Prostate gland (tissue), 2 donors: ENCODE results near the gene RGS11. TPM values are rescaled to one million over a fixed set of nuclear protein-coding genes. Genes with fewer than 3 reads are reported as not detected.
A peak's percentile ranks its signal among the peaks of the same experiment; 100 is the strongest.

ENCODE experiments used
- DNase-seq: peaks from one replicate; pipeline ENCODE4 v3.0.0-alpha.2; 2019; ENCODE audit warnings: low spot score
- H3K27ac ChIP-seq, 2 donors: fragments of 200-600 bp; sonication (generic); 2 replicates each; pipeline ENCODE4 v1.5.1; 2017 to 2019
- H3K27me3 ChIP-seq: fragments of 200-600 bp; sonication (generic); replicated peaks from 2 replicates; pipeline ENCODE4 v1.5.1; 2019; ENCODE audit not compliant: insufficient read depth
- H3K36me3 ChIP-seq, 2 donors: fragments of 200-600 bp; sonication (generic); 1 replicate in 1 of 2; 2 replicates in 1 of 2; pipeline versions ENCODE4 v1.5.1 to v1.8.1; 2017 to 2019
- H3K4me1 ChIP-seq: fragments of 200-600 bp; sonication (generic); replicated peaks from 2 replicates; pipeline ENCODE4 v1.5.1; 2019
- H3K4me3 ChIP-seq, 2 donors: fragments of 200-600 bp; sonication (generic); 2 replicates each; pipeline ENCODE4 v1.5.1; 2017 to 2019
- H3K9me3 ChIP-seq: fragments of 200-600 bp; sonication (generic); 2 replicates; pipeline ENCODE4 v1.5.1; 2017
- POLR2A ChIP-seq: fragments of 450-650 bp; IDR thresholded peaks from one replicate; pipeline ENCODE4 v1.6.1; 2016; ENCODE audit warnings: antibody characterized with exemption, mild to moderate bottlenecking
- POLR2AphosphoS5 ChIP-seq: sonication (generic); formaldehyde crosslinking; IDR thresholded peaks from one replicate; pipeline ENCODE4 v1.6.1; 2017; ENCODE audit warnings: antibody characterized with exemption
- WGBS: methylation state at CpG from one replicate; pipeline ENCODE4 v1.1.5; 2018; 5-methylcytosine and 5-hydroxymethylcytosine counted together
- intact Hi-C: fragments of 100-400 bp; cut with DNase I; formaldehyde crosslinking; loops from one replicate; pipeline ENCODE4 v1.14.2; 2022
- total RNA-seq, 2 donors: library from RNA; depleted of rRNA; stranded (reverse); fragments of >200 nt; gene quantifications; one replicate each; pipeline ENCODE4 v1.1.0, GENCODE V29; 2016
- TF ChIP-seq, protein P1 (sequence below), 4 experiments: fragments of 200-600 bp in 2 of 4; fragments of 450-650 bp in 2 of 4; sonication (generic) in 2 of 4; IDR thresholded peaks; 1 replicate in 3 of 4; 2 replicates in 1 of 4; pipeline ENCODE4 v1.5.1; 2016 to 2019; ENCODE audit warnings: antibody characterized with exemption in 4 of 4, mild to moderate bottlenecking in 2 of 4, moderate library complexity in 2 of 4

Gene RGS11
- total RNA-seq: 1 to 10 TPM; 2.3 to 5.9 TPM

DNA sequence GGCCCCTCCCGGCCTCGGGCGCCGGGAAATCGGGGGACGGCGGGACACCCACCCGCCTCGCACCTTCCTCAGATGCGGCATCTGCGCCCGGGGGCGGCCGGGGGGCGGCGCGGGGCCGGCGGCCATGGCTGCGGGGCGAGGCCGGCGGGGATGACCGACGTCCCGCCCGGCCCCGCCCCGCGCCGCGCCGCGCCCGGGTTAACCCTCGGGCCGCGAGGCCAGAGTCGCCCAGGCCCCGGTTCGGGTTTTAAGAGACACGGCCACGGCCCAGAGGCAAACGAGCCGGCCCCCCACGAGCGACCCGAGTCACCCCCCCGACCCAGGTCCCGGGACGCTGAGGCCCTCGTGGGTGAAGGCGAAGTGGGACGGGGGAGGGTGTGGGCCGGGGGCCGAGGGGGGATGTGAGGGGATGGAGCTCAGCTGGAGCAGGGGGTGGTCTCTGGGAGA is at the start of gene RGS11:
RGS11 (minus strand) TSS at position 159 of the 447 bp plus-strand sequence; CDS start at position 126, 33 bp downstream.
- no peak for DNase-seq
- 6% methylated on average over 35 of the region's 56 CpGs for WGBS
- Histone ChIP-seq H3K27me3 (no peaks in the 10 kb centered on the region), H3K4me3 (peak within 1 kb of the TSS; percentile 29 to 42), H3K27ac (no peak within 1 kb of the TSS), H3K9me3 (no peaks in the 10 kb centered on the region), H3K36me3 (no peaks in the 10 kb centered on the region), H3K4me1 (peaks cover 6% of the 10 kb centered on the region)
- intact Hi-C loops: no loop called here
- no peak for TF ChIP-seq POLR2AphosphoS5
- TF ChIP-seq POLR2A: no peak
- TF ChIP-seq, protein P1, sequence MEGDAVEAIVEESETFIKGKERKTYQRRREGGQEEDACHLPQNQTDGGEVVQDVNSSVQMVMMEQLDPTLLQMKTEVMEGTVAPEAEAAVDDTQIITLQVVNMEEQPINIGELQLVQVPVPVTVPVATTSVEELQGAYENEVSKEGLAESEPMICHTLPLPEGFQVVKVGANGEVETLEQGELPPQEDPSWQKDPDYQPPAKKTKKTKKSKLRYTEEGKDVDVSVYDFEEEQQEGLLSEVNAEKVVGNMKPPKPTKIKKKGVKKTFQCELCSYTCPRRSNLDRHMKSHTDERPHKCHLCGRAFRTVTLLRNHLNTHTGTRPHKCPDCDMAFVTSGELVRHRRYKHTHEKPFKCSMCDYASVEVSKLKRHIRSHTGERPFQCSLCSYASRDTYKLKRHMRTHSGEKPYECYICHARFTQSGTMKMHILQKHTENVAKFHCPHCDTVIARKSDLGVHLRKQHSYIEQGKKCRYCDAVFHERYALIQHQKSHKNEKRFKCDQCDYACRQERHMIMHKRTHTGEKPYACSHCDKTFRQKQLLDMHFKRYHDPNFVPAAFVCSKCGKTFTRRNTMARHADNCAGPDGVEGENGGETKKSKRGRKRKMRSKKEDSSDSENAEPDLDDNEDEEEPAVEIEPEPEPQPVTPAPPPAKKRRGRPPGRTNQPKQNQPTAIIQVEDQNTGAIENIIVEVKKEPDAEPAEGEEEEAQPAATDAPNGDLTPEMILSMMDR (IDR thresholded peaks at IDR 0.05): no peak

GRCh38 chr16:324451-325334 is 48.9 kb upstream of the RGS11 start:
- no peak for DNase-seq
- Histone ChIP-seq H3K36me3 (no peaks in the 10 kb centered on the region), H3K9me3 (no peaks in the 10 kb centered on the region), H3K27ac (no peak overlapping the region), H3K27me3 (no peaks in the 10 kb centered on the region), H3K4me3 (no peak overlapping the region), H3K4me1 (peaks cover 9% of the 10 kb centered on the region)
- no peak for TF ChIP-seq POLR2AphosphoS5
- TF ChIP-seq, protein P1 (IDR thresholded peaks at IDR 0.05): no peak
- TF ChIP-seq POLR2A: no peak
- WGBS: 68% methylated on average over 49 of the region's 55 CpGs
- intact Hi-C loops: no loop called here

DNA sequence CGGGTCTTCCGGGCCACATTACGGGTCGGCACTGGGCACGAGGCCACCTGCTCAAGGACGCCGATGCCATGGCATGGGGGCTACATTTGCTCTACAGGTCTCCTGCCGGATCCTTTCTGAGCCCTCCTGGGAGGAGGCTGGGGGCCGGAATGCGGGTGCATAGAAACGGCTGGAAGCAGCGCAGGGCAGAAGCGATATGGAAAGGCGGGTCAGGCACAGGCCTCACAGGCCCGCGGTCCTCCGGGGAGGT is 48.4 kb upstream of the RGS11 start:
- Histone ChIP-seq H3K9me3 (no peaks in the 10 kb centered on the region), H3K4me1 (peaks cover 9% of the 10 kb centered on the region), H3K4me3 (no peak overlapping the region), H3K27me3 (no peaks in the 10 kb centered on the region), H3K27ac (no peak overlapping the region), H3K36me3 (no peaks in the 10 kb centered on the region)
- TF ChIP-seq POLR2AphosphoS5: no peak
- TF ChIP-seq, protein P1 (IDR thresholded peaks at IDR 0.05): no peak
- TF ChIP-seq POLR2A: no peak
- 90% methylated on average over 17 of the region's 17 CpGs for WGBS
- no peak for DNase-seq
- intact Hi-C loops: no loop called here

DNA sequence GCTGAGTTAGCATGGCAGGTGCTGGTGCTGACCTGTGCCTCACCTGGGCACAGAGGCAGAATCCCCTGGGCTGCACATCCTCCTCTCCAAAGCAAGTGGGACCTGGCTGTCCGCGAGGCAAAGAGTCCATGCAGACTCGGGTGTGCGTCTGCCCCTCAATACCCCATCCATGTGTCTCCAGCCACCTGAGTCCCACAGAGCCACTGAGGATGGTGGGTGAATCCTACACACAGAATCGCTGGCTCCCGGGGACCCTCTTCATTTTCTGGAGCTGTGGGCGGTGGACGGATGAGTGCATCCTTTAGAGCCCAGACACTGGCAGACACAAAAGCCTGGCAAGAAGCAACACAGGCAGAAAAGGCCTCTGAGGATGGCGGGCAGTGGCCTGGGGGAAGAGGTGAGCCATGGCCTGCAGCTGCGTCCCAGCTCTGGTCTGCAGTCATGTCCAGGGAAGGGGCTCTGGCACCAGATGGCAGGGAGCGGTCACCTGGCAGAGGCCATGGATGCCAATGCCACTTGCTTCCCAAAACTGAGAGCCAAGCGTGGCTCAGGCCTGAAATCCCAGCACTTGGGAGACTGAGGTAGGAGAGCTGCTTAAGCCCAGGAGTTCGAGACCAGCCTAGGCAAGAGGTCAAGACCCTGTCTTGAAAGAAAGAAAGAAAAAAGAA is 46.9 kb upstream of the RGS11 start:
- 95% methylated on average over 13 of the region's 13 CpGs for WGBS
- no peak for DNase-seq
- no peaks in the 10 kb centered on the region for H3K36me3 ChIP-seq
- intact Hi-C loops: no loop called here
- H3K4me1 ChIP-seq: peaks cover 3% of the 10 kb centered on the region
- H3K9me3 ChIP-seq: no peaks in the 10 kb centered on the region
- TF ChIP-seq POLR2A (no peak), POLR2AphosphoS5 (no peak)
- TF ChIP-seq, protein P1 (IDR thresholded peaks at IDR 0.05): no peak
- H3K4me3 ChIP-seq: no peak overlapping the region
- H3K27me3 ChIP-seq: no peaks in the 10 kb centered on the region
- H3K27ac ChIP-seq: no peak overlapping the region
